ENCODE data around the gene CAPRIN2.

DNA sequence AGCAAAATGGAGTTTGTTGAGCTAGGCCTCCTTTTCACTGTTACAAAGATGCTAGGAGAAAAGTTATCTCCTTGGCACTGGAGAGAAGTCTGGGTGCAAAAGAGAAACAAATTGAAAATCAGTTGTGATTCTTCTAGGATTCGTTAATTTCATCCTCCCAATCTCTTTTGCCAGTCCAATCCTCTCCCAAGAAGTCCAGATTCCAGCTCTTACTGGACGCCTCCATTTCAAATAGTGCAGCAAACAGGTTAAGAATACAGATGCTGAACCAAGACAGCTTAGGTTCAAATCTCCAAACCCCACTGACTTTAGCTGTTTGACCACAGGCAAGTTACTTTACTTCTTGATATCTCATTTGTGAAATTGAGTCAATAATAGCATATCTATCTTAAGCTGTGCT lies 34.0 kb upstream of the CAPRIN2 start:
- TF ChIP-seq EP300 (IDR thresholded peaks at IDR 0.05), result no peak
- TF ChIP-seq, protein P1, sequence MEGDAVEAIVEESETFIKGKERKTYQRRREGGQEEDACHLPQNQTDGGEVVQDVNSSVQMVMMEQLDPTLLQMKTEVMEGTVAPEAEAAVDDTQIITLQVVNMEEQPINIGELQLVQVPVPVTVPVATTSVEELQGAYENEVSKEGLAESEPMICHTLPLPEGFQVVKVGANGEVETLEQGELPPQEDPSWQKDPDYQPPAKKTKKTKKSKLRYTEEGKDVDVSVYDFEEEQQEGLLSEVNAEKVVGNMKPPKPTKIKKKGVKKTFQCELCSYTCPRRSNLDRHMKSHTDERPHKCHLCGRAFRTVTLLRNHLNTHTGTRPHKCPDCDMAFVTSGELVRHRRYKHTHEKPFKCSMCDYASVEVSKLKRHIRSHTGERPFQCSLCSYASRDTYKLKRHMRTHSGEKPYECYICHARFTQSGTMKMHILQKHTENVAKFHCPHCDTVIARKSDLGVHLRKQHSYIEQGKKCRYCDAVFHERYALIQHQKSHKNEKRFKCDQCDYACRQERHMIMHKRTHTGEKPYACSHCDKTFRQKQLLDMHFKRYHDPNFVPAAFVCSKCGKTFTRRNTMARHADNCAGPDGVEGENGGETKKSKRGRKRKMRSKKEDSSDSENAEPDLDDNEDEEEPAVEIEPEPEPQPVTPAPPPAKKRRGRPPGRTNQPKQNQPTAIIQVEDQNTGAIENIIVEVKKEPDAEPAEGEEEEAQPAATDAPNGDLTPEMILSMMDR (IDR thresholded peaks at IDR 0.05), result no peak

Measured in ovary (tissue), 3 donors.